ENCODE results near the gene SCAPER.
"Not testable (repeated sequence)": the region's sequence is repeated elsewhere in the genome, so short reads cannot be mapped to it uniquely, and the experiment has no call there.

SCAPER gene

GRCh38 chr15:76912430-76912829 lies 7.3 kb upstream of the SCAPER start:
- no peak for DNase-seq (ENCODE audit: low read depth)
- no peak for TF ChIP-seq CTCF (IDR thresholded peaks at IDR 0.05; ENCODE audit: low read depth, low read length, missing control alignments)
- no peak overlapping the region for H3K4me3 ChIP-seq (ENCODE audit: low read depth, low read length)

GRCh38 chr15:76905855-76906254 lies 715 bp upstream of the SCAPER start:
- DNase-seq (ENCODE audit: low read depth), result no peak
- no peak for TF ChIP-seq CTCF (IDR thresholded peaks at IDR 0.05; ENCODE audit: low read depth, low read length, missing control alignments)
- no peak overlapping the region; the same call in 1 of the 2 replicates for H3K4me3 ChIP-seq (ENCODE audit: low read depth, low read length)

- no peak for TF ChIP-seq CTCF (IDR thresholded peaks at IDR 0.05; ENCODE audit: low read depth, low read length, missing control alignments)
- DNase-seq (ENCODE audit: low read depth), result no peak
- peak overlapping the region; percentile 86 for H3K4me3 ChIP-seq (ENCODE audit: low read depth, low read length)
Observed at GRCh38 chr15:76904461-76905012, 603 bp downstream of the SCAPER start.

- no peak for DNase-seq (ENCODE audit: low read depth)
- TF ChIP-seq CTCF (IDR thresholded peaks at IDR 0.05; ENCODE audit: low read depth, low read length, missing control alignments), result peak; percentile 45
- no peak overlapping the region for H3K4me3 ChIP-seq (ENCODE audit: low read depth, low read length)
Observed at GRCh38 chr15:76903251-76903681, 1.9 kb downstream of the SCAPER start.

GRCh38 chr15:76901965-76902364 lies 3.2 kb downstream of the SCAPER start:
- TF ChIP-seq CTCF (IDR thresholded peaks at IDR 0.05; ENCODE audit: low read depth, low read length, missing control alignments), result no peak
- DNase-seq (ENCODE audit: low read depth), result no peak
- H3K4me3 ChIP-seq (ENCODE audit: low read depth, low read length), result no peak overlapping the region

- not testable (repeated sequence) for DNase-seq (ENCODE audit: low read depth); H3K4me3 ChIP-seq (ENCODE audit: low read depth, low read length)
Observed at GRCh38 chr15:76899931-76900310, 5.2 kb downstream of the SCAPER start.

- DNase-seq (ENCODE audit: low read depth), result not testable (repeated sequence)
Observed at GRCh38 chr15:76899176-76899930, 5.8 kb downstream of the SCAPER start.

GRCh38 chr15:76898102-76898501 lies 7.0 kb downstream of the SCAPER start:
- TF ChIP-seq CTCF (IDR thresholded peaks at IDR 0.05; ENCODE audit: low read depth, low read length, missing control alignments), result no peak
- H3K4me3 ChIP-seq (ENCODE audit: low read depth, low read length), result no peak overlapping the region
- DNase-seq (ENCODE audit: low read depth), result no peak

More at GRCh38 chr15:76899176-76899930, 5.8 kb downstream of the SCAPER start:
- not testable (repeated sequence) for H3K4me3 ChIP-seq (ENCODE audit: low read depth, low read length)

Data from GM12864 (cell line).